ENCODE results near the gene NPDC1. TPM values are rescaled to one million over a fixed set of nuclear protein-coding genes. Genes with fewer than 3 reads are reported as not detected.
A peak's percentile ranks its signal among the peaks of the same experiment; 100 is the strongest.

Gene NPDC1
- total RNA-seq, 1 experiment from 2014 or later, result 73.9 TPM

DNA sequence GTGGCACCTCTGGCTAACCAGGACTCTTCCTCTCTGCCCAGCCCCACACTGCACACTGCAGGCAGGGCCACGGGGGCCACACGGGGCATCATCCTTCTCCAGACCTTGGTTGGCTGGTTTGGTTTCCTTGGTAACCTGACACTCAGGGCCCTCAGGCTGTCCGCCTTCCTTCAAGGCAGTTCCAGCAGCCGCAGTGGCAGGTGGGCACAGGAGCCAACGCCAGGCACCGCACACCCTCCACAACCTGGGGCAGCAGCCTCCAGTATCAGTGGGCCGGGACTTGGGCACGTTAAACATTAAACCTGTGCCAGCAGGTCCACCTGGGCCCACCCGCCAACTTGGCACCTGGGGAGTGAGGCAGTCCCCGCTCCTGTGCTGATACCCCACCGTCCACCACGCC, 1.9 kb downstream of the NPDC1 start:
- intact Hi-C loops (cut with micrococcal nuclease; ENCODE audit: unreplicated experiment), result no loop called here
- Histone ChIP-seq H3K4me3 (ENCODE audit: low read depth, low read length, poor library complexity, severe bottlenecking) (no peak overlapping the region), H3K27me3 (replicated peaks; ENCODE audit: insufficient read depth, low read depth, low read length, poor library complexity) (no peaks in the 10 kb centered on the region), H3K27ac (ENCODE audit: low read depth, low read length, poor library complexity, severe bottlenecking) (no peak overlapping the region), H3K4me1 (ENCODE audit: insufficient read depth, low read length, poor library complexity, severe bottlenecking) (peaks cover 31% of the 10 kb centered on the region), H3K9me3 (ENCODE audit: low read depth, low read length, poor library complexity, severe bottlenecking) (no peaks in the 10 kb centered on the region), H3K36me3 (ENCODE audit: insufficient read depth, low read length, poor library complexity, severe bottlenecking) (peaks cover 18% of the 10 kb centered on the region)
- CTCF ChIA-PET, result interaction anchor here (1.2 kb wide), 1 partner anchor 8 kb away, joined by 3 read pairs; no protein-coding TSS in a partner anchor
- TF ChIP-seq, protein P1, sequence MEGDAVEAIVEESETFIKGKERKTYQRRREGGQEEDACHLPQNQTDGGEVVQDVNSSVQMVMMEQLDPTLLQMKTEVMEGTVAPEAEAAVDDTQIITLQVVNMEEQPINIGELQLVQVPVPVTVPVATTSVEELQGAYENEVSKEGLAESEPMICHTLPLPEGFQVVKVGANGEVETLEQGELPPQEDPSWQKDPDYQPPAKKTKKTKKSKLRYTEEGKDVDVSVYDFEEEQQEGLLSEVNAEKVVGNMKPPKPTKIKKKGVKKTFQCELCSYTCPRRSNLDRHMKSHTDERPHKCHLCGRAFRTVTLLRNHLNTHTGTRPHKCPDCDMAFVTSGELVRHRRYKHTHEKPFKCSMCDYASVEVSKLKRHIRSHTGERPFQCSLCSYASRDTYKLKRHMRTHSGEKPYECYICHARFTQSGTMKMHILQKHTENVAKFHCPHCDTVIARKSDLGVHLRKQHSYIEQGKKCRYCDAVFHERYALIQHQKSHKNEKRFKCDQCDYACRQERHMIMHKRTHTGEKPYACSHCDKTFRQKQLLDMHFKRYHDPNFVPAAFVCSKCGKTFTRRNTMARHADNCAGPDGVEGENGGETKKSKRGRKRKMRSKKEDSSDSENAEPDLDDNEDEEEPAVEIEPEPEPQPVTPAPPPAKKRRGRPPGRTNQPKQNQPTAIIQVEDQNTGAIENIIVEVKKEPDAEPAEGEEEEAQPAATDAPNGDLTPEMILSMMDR (conservative IDR thresholded peaks at IDR 0.05; ENCODE audit: low read depth, low read length), result no peak
- TF ChIP-seq EZH2 (IDR thresholded peaks at IDR 0.05; ENCODE audit: borderline replicate concordance, low read depth, low read length, poor library complexity, severe bottlenecking), result no peak
- POLR2A ChIA-PET (ENCODE audit: low non-redundant PET), result no interaction called here
- no peak for DNase-seq (ENCODE audit: low spot score)
- BruUV-seq (replicated peaks), result TSS peak; percentile 53

DNA sequence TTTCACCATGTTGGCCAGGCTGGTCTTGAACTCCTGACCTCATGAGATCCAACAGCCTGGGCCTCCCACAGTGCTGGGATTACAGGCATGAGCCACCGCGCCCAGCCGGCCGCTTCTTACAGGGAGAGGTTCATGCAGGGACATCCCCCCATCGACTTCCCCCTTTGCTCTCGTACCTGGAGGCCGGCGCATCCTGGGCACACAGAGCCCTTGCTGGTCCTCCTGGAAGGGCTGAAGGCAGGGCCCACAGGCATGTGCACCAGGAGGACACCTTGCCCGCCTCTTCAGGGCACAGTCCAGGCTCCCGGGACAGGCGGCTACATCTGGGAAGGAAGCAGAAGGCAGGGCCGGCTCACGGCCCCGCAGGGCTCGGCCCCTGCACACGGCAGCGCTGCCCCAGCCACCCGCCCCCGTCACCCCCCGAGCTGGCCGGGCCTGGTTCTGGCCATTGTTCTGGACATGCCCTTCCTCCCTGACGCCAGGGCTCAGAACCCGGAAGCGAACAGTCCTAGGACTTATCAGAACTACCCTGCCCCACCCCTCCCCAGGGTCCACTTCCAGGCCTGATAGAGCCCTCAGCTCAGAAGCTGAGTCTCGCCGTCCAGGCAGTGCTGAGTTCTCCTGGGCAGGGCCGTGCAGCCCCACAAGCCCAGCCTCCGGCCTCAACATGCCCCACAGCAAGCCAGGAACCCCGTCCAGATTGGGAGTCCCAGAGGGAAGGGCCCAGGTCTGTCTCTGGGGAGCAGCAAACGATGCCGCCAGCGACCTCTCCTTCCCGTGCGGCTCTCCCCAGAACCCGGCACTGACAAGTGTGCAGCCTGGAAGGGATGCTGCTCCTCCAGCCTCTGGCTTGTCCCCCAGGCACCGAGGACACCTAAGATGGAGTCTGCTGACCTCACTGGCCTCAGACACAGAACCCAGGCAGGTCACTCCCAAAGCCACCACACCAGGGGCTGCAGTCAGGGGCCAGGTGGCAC, 2.9 kb downstream of the NPDC1 start:
- peaks cover 28% of the 10 kb centered on the region for H3K4me1 ChIP-seq (ENCODE audit: insufficient read depth, low read length, poor library complexity, severe bottlenecking)
- TF ChIP-seq, protein P1 (conservative IDR thresholded peaks at IDR 0.05; ENCODE audit: low read depth, low read length), result no peak
- no peak for TF ChIP-seq EZH2 (IDR thresholded peaks at IDR 0.05; ENCODE audit: borderline replicate concordance, low read depth, low read length, poor library complexity, severe bottlenecking)
- no peaks in the 10 kb centered on the region for H3K9me3 ChIP-seq (ENCODE audit: low read depth, low read length, poor library complexity, severe bottlenecking)
- ChIA-PET POLR2A (ENCODE audit: low non-redundant PET) (no interaction called here), CTCF (interaction anchor here (0.6 kb wide), 1 partner anchor 15 kb away, joined by 5 read pairs; no protein-coding TSS in a partner anchor)
- H3K36me3 ChIP-seq (ENCODE audit: insufficient read depth, low read length, poor library complexity, severe bottlenecking), result peaks cover 19% of the 10 kb centered on the region
- BruUV-seq (replicated peaks), result no TSS peak
- H3K27me3 ChIP-seq (replicated peaks; ENCODE audit: insufficient read depth, low read depth, low read length, poor library complexity), result no peaks in the 10 kb centered on the region
- intact Hi-C loops (cut with micrococcal nuclease; ENCODE audit: unreplicated experiment), result no loop called here
- no peak overlapping the region for H3K27ac ChIP-seq (ENCODE audit: low read depth, low read length, poor library complexity, severe bottlenecking)
- no peak overlapping the region for H3K4me3 ChIP-seq (ENCODE audit: low read depth, low read length, poor library complexity, severe bottlenecking)
- no peak for DNase-seq (ENCODE audit: low spot score)

DNA sequence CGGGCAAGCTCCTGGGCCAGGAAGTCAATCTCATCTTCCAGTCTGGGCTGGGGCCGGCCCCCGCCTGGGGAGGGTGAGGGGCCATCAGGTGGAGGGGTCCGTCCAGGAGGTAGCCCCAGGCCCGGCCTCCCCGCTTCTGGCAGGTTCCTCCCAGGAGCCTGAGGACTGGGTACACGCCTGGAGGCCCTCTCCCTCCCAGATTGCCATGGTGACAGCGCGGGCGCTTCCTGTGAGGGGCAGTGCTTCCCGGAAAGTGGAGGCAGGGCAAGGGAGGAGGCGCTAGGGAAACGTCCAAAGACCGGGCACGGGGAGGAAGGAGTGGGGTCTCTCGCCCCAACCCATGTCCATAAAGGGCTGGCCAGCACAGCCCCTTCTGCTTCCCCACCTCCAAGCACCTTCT, 4.9 kb downstream of the NPDC1 start:
- no peak for TF ChIP-seq EZH2 (IDR thresholded peaks at IDR 0.05; ENCODE audit: borderline replicate concordance, low read depth, low read length, poor library complexity, severe bottlenecking)
- TF ChIP-seq, protein P1 (conservative IDR thresholded peaks at IDR 0.05; ENCODE audit: low read depth, low read length), result no peak
- Histone ChIP-seq H3K36me3 (ENCODE audit: insufficient read depth, low read length, poor library complexity, severe bottlenecking) (peaks cover 19% of the 10 kb centered on the region), H3K27ac (ENCODE audit: low read depth, low read length, poor library complexity, severe bottlenecking) (peak overlapping the region; percentile 64), H3K4me3 (ENCODE audit: low read depth, low read length, poor library complexity, severe bottlenecking) (peak overlapping the region; percentile 9), H3K9me3 (ENCODE audit: low read depth, low read length, poor library complexity, severe bottlenecking) (no peaks in the 10 kb centered on the region), H3K4me1 (ENCODE audit: insufficient read depth, low read length, poor library complexity, severe bottlenecking) (peaks cover 28% of the 10 kb centered on the region), H3K27me3 (replicated peaks; ENCODE audit: insufficient read depth, low read depth, low read length, poor library complexity) (no peaks in the 10 kb centered on the region)
- BruUV-seq (replicated peaks), result no TSS peak
- peak; percentile 75 for DNase-seq (ENCODE audit: low spot score)
- intact Hi-C loops (cut with micrococcal nuclease; ENCODE audit: unreplicated experiment), result no loop called here
- CTCF ChIA-PET, result no interaction called here
- POLR2A ChIA-PET (ENCODE audit: low non-redundant PET), result no interaction called here

Data from A673 (cell line).